HG03460 (cell line): ENCODE data around the gene BNIP3.
A peak's percentile ranks its signal among the peaks of the same experiment; 100 is the strongest.
"Not testable (repeated sequence)": the region's sequence is repeated elsewhere in the genome, so short reads cannot be mapped to it uniquely, and the experiment has no call there.

ENCODE experiments used
- ATAC-seq: cut with Tn5 transposase; IDR thresholded peaks from one replicate; pipeline ENCODE4 v1.9.1; 2021; ENCODE audit not compliant: unreplicated experiment

BNIP3 gene

GRCh38 chr10:132002004-132002403 is 20.3 kb upstream of the BNIP3 start:
- no peak for ATAC-seq

GRCh38 chr10:132001238-132001972 is 19.7 kb upstream of the BNIP3 start:
- no peak for ATAC-seq

GRCh38 chr10:131998845-131999681 is 17.3 kb upstream of the BNIP3 start:
- no peak for ATAC-seq

- no peak for ATAC-seq
Observed at GRCh38 chr10:131998050-131998844, 16.5 kb upstream of the BNIP3 start.

GRCh38 chr10:131997366-131998049 is 15.8 kb upstream of the BNIP3 start:
- ATAC-seq = no peak

GRCh38 chr10:131996466-131997365 is 15.0 kb upstream of the BNIP3 start:
- ATAC-seq = no peak

GRCh38 chr10:131994435-131994834 is 12.7 kb upstream of the BNIP3 start:
- no peak for ATAC-seq

GRCh38 chr10:131993275-131993674 is 11.6 kb upstream of the BNIP3 start:
- no peak for ATAC-seq

- ATAC-seq = no peak
Observed at GRCh38 chr10:131991726-131992125, 10.0 kb upstream of the BNIP3 start.

- not testable (repeated sequence) for ATAC-seq
Observed at GRCh38 chr10:131987786-131988185, 6.1 kb upstream of the BNIP3 start.

GRCh38 chr10:131987301-131987700 is 5.6 kb upstream of the BNIP3 start:
- ATAC-seq = not testable (repeated sequence)

- not testable (repeated sequence) for ATAC-seq
Observed at GRCh38 chr10:131986851-131987250, 5.1 kb upstream of the BNIP3 start.

- no peak for ATAC-seq
Observed at GRCh38 chr10:131983780-131984179, 2.1 kb upstream of the BNIP3 start.

- no peak for ATAC-seq
Observed at GRCh38 chr10:131982796-131983195, 1.1 kb upstream of the BNIP3 start.

- peak; percentile 20 for ATAC-seq
Observed at GRCh38 chr10:131982185-131982756, 548 bp upstream of the BNIP3 start.

- no peak for ATAC-seq
Observed at GRCh38 chr10:131980761-131981428, 828 bp downstream of the BNIP3 start.

- ATAC-seq = no peak
Observed at GRCh38 chr10:131980321-131980720, 1.4 kb downstream of the BNIP3 start.

- no peak for ATAC-seq
Observed at GRCh38 chr10:131979821-131980270, 1.9 kb downstream of the BNIP3 start.

- ATAC-seq = no peak
Observed at GRCh38 chr10:131979336-131979735, 2.4 kb downstream of the BNIP3 start.
